HepG2 (cell line): Measurements from ENCODE around the gene PPAN. TPM values are rescaled to one million over a fixed set of nuclear protein-coding genes. Genes with fewer than 3 reads are reported as not detected.

Experiments used
- AHR ChIP-seq: IDR thresholded peaks from 2 replicates; pipeline ENCODE4 v1.6.1; 2018; ENCODE audit warnings: missing genetic modification reagents, missing compliant biosample characterization
- ARNT2 ChIP-seq: sonication (generic); formaldehyde crosslinking; IDR thresholded peaks from 2 replicates; pipeline ENCODE4 v1.8.0; 2022; ENCODE audit warnings: mild to moderate bottlenecking, low read depth, missing genetic modification reagents, moderate library complexity
- GZF1 ChIP-seq: sonication (generic); formaldehyde crosslinking; IDR thresholded peaks from 2 replicates; pipeline ENCODE4 v1.5.1; 2020; ENCODE audit warnings: mild to moderate bottlenecking, missing genetic modification reagents
- HIVEP1 ChIP-seq: sonication (generic); formaldehyde crosslinking; IDR thresholded peaks from 2 replicates; pipeline ENCODE4 v1.4.0; 2020; ENCODE audit warnings: mild to moderate bottlenecking, missing genetic modification reagents
- HNRNPUL1 ChIP-seq: fragments of 200-400 bp; formaldehyde crosslinking; IDR thresholded peaks from 2 replicates; pipeline ENCODE4 v1.6.1; 2017; ENCODE audit warnings: low read depth, mild to moderate bottlenecking, low read length, moderate library complexity
- ISX ChIP-seq: sonication (generic); formaldehyde crosslinking; conservative IDR thresholded peaks from 2 replicates; pipeline ENCODE4 v1.5.0; 2020; ENCODE audit warnings: missing genetic modification reagents
- NFE2L2 ChIP-seq: fragments of 150-350 bp; IDR thresholded peaks from 2 replicates; pipeline ENCODE4 v1.6.1; 2014; ENCODE audit warnings: low read length
- NFKB2 ChIP-seq: sonication (generic); formaldehyde crosslinking; IDR thresholded peaks from 2 replicates; pipeline ENCODE4 v1.4.0; 2020; ENCODE audit warnings: missing genetic modification reagents, borderline replicate concordance
- ZEB1 ChIP-seq: IDR thresholded peaks from 2 replicates; pipeline ENCODE4 v1.6.1; 2012; ENCODE audit warnings: mild to moderate bottlenecking, low read depth, inconsistent platforms; ENCODE audit not compliant: insufficient replicate concordance
- ZMAT3 ChIP-seq: sonication (generic); formaldehyde crosslinking; conservative IDR thresholded peaks from 2 replicates; pipeline ENCODE4 v1.7.0; 2021; ENCODE audit warnings: missing genetic modification reagents
- ZNF30 ChIP-seq: sonication (generic); formaldehyde crosslinking; IDR thresholded peaks from 2 replicates; pipeline ENCODE4 v1.5.0; 2020; ENCODE audit warnings: mild to moderate bottlenecking, missing genetic modification reagents
- ZNF331 ChIP-seq: sonication (generic); formaldehyde crosslinking; IDR thresholded peaks from 2 replicates; pipeline ENCODE4 v1.4.0; 2020; ENCODE audit warnings: missing genetic modification reagents
- ZNF530 ChIP-seq: sonication (generic); formaldehyde crosslinking; IDR thresholded peaks from 2 replicates; pipeline ENCODE4 v1.5.0; 2020; ENCODE audit warnings: low read depth, mild to moderate bottlenecking, missing genetic modification reagents
- ZNF614 ChIP-seq: IDR thresholded peaks from 2 replicates; pipeline ENCODE4 v1.6.1; 2018; ENCODE audit warnings: missing biosample characterization, missing genetic modification reagents, inconsistent platforms, borderline replicate concordance
- ZNF709 ChIP-seq: sonication (generic); formaldehyde crosslinking; IDR thresholded peaks from 2 replicates; pipeline ENCODE4 v1.5.0; 2020; ENCODE audit warnings: mild to moderate bottlenecking, missing genetic modification reagents
- polyA plus RNA-seq, 8 experiments: library from polyadenylated mRNA; depleted of rRNA in 3 of 8; stranded (reverse) in 7 of 8; unstranded in 1 of 8; fragments of >200 nt; fragmentation: Illumina TruSeq in 4 of 8; extraction: Trizol in 4 of 8; gene quantifications; 2 replicates each; pipeline versions ENCODE4 v1.2.1 to v1.2.3, GENCODE V29; 2011 to 2016; ENCODE audit warnings: low read depth in 4 of 8, missing spikeins in 1 of 8, mixed read lengths in 1 of 8; ENCODE audit not compliant: insufficient read depth in 1 of 8
- total RNA-seq, 5 experiments: library from RNA; depleted of rRNA; stranded (reverse); fragments of >200 nt; fragmentation: Illumina TruSeq; extraction: Trizol; gene quantifications; 2 replicates each; pipeline ENCODE4 v1.2.3, GENCODE V29; 2016; ENCODE audit warnings: low read depth in 1 of 5
- TF ChIP-seq, protein P1 (sequence below): sonication (generic); formaldehyde crosslinking; IDR thresholded peaks from 2 replicates; pipeline ENCODE4 v1.5.0; 2020; ENCODE audit warnings: missing genetic modification reagents
- TF ChIP-seq, protein P2 (sequence below): sonication (generic); formaldehyde crosslinking; IDR thresholded peaks from 2 replicates; pipeline ENCODE4 v1.8.0; 2022; ENCODE audit warnings: missing genetic modification reagents, mild to moderate bottlenecking, moderate library complexity, borderline replicate concordance
- TF ChIP-seq, protein P3 (sequence below): IDR thresholded peaks from 2 replicates; pipeline ENCODE4 v1.6.1; 2016; ENCODE audit warnings: missing compliant biosample characterization, missing genetic modification reagents, borderline replicate concordance
- TF ChIP-seq, protein P4 (sequence below): sonication (generic); formaldehyde crosslinking; IDR thresholded peaks from 2 replicates; pipeline ENCODE4 v1.4.0; 2020; ENCODE audit warnings: missing genetic modification reagents, low read depth, mild to moderate bottlenecking, borderline replicate concordance
- TF ChIP-seq, protein P5 (sequence below): fragments of 450-650 bp; IDR thresholded peaks from 2 replicates; pipeline ENCODE4 v1.6.1; 2017; ENCODE audit warnings: mild to moderate bottlenecking

The PPAN gene
- total and polyA plus RNA-seq, 2 of the 13 experiments (the other 11 are each of a cell fraction or from before 2014, with no cell fraction given), result 36.2 to 41.9 TPM

DNA sequence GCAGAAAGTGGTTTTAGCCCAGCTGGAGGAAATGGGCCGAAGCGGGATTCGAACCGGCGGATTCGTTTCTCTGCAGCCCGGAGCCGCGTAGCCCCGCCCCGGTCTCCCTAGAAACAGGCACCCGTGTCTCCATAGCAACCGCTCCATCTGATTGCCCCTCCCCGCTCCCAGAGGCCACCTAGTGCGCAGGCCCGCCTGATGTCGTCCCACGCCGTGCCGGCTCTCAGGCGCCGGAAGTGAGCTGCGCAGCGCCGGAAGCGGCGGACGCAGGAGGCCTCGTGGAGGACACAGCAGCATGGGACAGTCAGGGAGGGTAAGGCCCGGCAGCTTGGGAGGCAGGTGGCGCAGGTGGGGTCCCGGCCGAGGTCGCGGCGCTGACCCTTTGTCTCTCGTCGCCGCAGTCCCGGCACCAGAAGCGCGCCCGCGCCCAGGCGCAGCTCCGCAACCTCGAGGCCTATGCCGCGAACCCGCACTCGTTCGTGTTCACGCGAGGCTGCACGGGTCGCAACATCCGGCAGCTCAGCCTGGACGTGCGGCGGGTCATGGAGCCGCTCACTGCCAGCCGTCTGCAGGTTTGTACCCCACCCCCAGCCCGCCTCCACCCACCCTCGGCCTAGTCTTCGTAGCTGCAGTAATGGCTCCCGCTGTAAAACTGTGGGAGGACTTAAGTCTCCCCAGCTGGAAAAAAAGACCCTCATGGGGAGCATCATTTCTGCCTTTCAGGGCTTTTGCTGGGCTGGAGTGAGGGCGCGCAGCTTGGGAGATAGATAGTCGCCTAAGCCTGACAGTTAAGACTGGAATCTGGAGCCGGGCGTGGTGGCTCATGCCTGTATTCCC is at the start of gene PPAN (continued):
- TF ChIP-seq, protein P1, sequence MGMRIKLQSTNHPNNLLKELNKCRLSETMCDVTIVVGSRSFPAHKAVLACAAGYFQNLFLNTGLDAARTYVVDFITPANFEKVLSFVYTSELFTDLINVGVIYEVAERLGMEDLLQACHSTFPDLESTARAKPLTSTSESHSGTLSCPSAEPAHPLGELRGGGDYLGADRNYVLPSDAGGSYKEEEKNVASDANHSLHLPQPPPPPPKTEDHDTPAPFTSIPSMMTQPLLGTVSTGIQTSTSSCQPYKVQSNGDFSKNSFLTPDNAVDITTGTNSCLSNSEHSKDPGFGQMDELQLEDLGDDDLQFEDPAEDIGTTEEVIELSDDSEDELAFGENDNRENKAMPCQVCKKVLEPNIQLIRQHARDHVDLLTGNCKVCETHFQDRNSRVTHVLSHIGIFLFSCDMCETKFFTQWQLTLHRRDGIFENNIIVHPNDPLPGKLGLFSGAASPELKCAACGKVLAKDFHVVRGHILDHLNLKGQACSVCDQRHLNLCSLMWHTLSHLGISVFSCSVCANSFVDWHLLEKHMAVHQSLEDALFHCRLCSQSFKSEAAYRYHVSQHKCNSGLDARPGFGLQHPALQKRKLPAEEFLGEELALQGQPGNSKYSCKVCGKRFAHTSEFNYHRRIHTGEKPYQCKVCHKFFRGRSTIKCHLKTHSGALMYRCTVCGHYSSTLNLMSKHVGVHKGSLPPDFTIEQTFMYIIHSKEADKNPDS, result peak; percentile 90; the same call in 1 of the 2 replicates
- TF ChIP-seq ZNF614, result peak; percentile 36; the same call in 1 of the 2 replicates
- TF ChIP-seq, protein P2, sequence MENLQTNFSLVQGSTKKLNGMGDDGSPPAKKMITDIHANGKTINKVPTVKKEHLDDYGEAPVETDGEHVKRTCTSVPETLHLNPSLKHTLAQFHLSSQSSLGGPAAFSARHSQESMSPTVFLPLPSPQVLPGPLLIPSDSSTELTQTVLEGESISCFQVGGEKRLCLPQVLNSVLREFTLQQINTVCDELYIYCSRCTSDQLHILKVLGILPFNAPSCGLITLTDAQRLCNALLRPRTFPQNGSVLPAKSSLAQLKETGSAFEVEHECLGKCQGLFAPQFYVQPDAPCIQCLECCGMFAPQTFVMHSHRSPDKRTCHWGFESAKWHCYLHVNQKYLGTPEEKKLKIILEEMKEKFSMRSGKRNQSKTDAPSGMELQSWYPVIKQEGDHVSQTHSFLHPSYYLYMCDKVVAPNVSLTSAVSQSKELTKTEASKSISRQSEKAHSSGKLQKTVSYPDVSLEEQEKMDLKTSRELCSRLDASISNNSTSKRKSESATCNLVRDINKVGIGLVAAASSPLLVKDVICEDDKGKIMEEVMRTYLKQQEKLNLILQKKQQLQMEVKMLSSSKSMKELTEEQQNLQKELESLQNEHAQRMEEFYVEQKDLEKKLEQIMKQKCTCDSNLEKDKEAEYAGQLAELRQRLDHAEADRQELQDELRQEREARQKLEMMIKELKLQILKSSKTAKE (CRISPR knock-in tag), result no peak
- peak; percentile 93; the same call in 1 of the 2 replicates for TF ChIP-seq AHR (CRISPR knock-in tag)
- TF ChIP-seq, protein P3, sequence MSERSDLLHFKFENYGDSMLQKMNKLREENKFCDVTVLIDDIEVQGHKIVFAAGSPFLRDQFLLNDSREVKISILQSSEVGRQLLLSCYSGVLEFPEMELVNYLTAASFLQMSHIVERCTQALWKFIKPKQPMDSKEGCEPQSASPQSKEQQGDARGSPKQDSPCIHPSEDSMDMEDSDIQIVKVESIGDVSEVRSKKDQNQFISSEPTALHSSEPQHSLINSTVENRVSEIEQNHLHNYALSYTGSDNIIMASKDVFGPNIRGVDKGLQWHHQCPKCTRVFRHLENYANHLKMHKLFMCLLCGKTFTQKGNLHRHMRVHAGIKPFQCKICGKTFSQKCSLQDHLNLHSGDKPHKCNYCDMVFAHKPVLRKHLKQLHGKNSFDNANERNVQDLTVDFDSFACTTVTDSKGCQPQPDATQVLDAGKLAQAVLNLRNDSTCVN (CRISPR knock-in tag), result peak; percentile 76; the same call in 1 of the 2 replicates
- TF ChIP-seq GZF1, result 0 out of 2 replicates have a peak, but pooled peaks have one; percentile 61
- no peak for TF ChIP-seq HNRNPUL1
- no peak for TF ChIP-seq ZNF530 (CRISPR knock-in tag)
- peak; percentile 68 for TF ChIP-seq ZNF331 (CRISPR knock-in tag)
- peak; percentile 95 for TF ChIP-seq ARNT2 (CRISPR knock-in tag)
- TF ChIP-seq ZEB1, result no peak
- TF ChIP-seq, protein P4, sequence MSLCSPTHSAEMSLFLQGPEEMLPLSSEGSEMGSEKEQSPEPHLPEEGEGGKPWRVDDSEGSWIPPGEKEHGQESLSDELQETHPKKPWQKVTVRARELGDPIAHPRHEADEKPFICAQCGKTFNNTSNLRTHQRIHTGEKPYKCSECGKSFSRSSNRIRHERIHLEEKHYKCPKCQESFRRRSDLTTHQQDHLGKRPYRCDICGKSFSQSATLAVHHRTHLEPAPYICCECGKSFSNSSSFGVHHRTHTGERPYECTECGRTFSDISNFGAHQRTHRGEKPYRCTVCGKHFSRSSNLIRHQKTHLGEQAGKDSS (CRISPR knock-in tag), result peak; percentile 74; the same call in 1 of the 2 replicates
- peak; percentile 73; the same call in 1 of the 2 replicates for TF ChIP-seq ZNF709
- no peak for TF ChIP-seq NFE2L2
- 0 out of 2 replicates have a peak, but pooled peaks have one; percentile 41 for TF ChIP-seq HIVEP1
- peak; percentile 96 for TF ChIP-seq ZNF30 (CRISPR knock-in tag)
- TF ChIP-seq ISX (CRISPR knock-in tag), result no peak
- TF ChIP-seq ZMAT3 (CRISPR knock-in tag), result peak; percentile 78
- no peak; the same call in 1 of the 2 replicates for TF ChIP-seq NFKB2
- TF ChIP-seq, protein P5, sequence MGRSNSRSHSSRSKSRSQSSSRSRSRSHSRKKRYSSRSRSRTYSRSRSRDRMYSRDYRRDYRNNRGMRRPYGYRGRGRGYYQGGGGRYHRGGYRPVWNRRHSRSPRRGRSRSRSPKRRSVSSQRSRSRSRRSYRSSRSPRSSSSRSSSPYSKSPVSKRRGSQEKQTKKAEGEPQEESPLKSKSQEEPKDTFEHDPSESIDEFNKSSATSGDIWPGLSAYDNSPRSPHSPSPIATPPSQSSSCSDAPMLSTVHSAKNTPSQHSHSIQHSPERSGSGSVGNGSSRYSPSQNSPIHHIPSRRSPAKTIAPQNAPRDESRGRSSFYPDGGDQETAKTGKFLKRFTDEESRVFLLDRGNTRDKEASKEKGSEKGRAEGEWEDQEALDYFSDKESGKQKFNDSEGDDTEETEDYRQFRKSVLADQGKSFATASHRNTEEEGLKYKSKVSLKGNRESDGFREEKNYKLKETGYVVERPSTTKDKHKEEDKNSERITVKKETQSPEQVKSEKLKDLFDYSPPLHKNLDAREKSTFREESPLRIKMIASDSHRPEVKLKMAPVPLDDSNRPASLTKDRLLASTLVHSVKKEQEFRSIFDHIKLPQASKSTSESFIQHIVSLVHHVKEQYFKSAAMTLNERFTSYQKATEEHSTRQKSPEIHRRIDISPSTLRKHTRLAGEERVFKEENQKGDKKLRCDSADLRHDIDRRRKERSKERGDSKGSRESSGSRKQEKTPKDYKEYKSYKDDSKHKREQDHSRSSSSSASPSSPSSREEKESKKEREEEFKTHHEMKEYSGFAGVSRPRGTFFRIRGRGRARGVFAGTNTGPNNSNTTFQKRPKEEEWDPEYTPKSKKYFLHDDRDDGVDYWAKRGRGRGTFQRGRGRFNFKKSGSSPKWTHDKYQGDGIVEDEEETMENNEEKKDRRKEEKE, result no peak
